ENCODE data around the gene RUFY2.
A peak's percentile ranks its signal among the peaks of the same experiment; 100 is the strongest.

The RUFY2 gene

DNA sequence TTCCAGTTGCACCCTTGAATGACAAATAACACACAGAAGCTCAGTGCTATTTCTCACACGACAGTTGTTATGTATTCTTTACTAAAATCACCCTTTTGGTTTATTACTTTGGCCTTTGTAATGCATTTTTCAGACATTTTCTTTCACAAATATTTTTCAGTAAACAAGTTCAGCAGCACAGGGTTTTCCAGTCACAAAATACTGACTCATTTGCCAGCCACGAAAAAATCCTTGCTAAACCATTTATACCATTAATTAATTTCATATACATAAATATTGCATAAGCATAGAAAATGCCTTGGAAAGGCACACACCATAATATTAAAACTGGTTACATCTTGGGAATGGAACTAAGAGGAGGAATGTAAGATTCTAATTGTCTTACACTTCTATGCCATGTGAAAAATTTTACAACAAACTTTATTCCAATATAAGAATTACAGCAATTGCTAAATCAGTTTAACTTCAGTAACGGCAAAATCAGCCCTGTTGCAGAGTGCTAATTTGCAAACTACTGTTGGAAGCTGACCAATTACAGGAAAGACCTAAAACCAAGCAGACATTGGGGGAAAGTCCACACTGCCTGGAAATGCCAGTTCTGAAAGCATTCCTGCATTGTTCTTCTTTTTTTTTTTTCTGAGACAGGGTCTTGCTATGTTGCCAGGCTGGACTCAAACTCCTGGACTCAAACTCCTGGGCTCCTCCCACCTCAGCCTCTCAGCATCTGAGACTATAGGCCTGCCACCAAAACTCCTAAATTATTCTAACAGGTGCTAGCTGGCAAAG lies 42.8 kb downstream of the RUFY2 start:
- DNase-seq = no peak

- DNase-seq = no peak
Measured at GRCh38 chr10:68362590-68362989, 44.5 kb downstream of the RUFY2 start.

- no peak for DNase-seq
Measured at GRCh38 chr10:68359189-68359588, 47.9 kb downstream of the RUFY2 start.

DNA sequence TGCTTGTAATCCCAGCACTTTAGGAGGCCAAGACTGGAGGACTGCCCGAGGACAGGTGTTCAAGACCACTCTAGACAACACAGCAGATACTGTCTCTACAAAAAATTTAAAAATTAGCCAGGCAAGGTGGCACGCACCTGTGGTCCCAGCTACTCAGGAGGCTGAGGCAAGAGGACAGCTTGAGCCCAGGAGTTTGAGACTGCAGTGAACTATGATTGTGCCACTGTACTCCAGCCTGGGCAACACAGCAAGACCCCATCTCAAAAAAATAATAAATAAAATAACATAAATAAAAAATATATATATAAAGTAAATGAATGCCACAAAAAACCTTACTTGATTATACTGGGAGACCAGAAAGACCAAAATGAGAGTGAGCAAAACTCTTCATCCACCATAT lies 53.5 kb downstream of the RUFY2 start:
- DNase-seq = no peak

DNA sequence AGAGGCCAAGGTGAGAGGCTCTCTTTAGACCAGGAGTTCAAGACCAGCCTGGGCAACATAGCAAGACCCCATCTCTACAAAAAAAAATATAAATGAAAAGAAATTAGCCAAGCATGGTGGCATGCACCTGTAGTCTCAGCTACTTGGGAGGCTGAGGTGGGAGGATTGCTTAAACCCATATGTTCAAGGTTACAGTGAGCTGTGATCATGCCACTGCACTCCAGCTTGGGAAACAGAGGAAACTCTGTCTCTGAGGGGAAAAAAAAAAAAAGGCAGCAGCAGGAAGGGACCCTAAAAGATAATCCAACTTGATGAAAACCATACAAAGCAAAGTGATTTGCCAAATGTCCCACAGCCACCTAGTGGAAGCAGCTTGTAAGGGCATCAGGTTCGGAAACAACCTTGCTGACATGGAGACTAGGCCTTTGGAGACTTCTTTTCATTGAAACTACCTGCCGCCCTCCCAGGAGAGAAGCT lies 58.8 kb downstream of the RUFY2 start:
- peak; percentile 71 for DNase-seq

DNA sequence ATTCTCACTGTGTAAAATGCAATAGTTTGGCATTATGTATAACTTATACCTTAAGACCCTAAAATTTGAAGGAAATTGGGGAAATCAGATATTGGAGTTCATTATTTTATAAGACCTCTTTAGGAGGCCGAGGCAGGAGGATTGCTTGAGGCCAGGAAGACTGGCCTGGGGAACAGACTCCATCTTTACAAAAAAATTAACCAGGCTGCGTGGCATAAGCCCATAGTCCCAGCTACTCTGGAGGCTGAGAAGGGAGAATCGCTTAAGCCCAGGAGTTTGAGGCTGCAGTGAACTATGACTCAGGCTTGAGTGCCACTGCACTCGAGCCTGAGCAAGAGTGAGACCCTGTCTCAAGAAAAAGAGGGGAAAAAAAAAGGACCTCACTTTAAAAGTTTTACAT lies 60.3 kb downstream of the RUFY2 start:
- DNase-seq = no peak

DNA sequence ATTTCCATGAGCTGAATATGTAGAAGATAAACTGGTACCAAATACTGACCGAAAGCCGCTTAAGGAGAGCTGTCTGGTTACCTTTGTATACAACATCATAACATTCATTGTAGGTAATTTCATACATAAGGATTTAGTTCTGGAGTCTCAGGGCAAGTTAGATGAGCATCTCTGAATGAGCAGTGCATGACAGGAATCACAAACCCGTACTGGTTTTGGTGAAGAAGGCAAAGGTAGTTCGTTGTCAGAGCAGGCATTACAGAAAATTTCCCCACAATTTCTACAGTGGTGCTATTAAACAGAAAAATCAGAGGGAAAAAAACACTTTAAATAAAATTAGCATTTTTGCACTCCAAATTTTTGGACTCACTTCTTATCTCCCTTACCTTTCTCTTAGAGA lies 61.5 kb downstream of the RUFY2 start:
- DNase-seq = no peak

DNA sequence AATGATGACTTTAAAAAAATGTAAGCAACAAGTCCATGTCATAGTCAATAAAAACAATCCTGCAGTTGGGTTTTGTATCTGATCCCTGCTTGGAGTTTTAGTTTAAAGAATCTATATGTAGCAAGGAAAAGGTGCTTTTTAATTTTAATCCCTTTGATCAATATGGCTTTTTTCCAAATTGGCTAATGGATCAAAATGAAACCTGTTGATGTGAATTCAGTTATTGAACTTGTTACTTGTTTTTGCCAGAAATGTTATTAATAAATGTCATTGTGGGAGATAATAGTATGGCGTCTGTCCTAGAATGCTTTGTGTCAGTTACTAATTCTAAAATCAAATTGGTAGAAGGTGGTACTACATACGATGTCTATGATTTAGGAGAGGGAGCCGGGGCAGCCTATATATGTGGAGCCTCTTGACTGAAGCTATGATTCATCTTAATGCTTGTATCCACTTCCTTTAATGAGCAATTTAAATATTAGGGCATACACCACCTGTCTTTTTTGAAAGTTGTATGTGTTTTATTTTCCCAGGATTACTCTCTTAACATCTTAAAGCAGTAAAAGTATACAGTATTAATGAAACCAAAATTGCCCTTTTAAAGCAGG lies 64.1 kb downstream of the RUFY2 start:
- DNase-seq = no peak

- no peak for DNase-seq
Measured at GRCh38 chr10:68340358-68341080, 66.6 kb downstream of the RUFY2 start.

DNA sequence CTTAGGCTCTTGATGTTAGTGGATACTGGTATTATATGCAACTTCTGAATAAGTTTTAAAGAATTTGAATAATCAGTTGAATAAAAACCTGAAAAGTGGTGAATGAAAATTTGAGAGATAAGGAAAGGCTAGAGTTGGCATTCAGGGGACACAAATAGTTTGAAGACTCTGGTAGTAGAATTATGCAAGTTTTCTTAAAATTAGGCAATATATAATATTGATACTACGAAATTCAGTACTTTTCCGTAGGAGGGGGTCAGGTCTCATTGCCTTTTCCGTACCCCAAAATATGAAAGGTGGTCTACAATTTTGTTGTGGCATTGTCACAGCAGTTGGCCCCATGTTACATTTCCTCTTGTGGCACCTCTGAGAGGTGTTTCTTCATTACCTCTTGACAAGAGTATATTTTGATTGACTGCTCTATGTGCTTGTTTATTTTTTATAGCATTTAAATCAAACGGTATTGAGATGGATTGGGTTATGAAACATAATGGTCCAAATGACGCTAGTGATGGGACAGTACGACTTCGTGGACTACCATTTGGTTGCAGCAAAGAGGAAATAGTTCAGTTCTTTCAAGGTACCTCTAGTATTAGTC lies 70.2 kb downstream of the RUFY2 start:
- DNase-seq = no peak

DNA sequence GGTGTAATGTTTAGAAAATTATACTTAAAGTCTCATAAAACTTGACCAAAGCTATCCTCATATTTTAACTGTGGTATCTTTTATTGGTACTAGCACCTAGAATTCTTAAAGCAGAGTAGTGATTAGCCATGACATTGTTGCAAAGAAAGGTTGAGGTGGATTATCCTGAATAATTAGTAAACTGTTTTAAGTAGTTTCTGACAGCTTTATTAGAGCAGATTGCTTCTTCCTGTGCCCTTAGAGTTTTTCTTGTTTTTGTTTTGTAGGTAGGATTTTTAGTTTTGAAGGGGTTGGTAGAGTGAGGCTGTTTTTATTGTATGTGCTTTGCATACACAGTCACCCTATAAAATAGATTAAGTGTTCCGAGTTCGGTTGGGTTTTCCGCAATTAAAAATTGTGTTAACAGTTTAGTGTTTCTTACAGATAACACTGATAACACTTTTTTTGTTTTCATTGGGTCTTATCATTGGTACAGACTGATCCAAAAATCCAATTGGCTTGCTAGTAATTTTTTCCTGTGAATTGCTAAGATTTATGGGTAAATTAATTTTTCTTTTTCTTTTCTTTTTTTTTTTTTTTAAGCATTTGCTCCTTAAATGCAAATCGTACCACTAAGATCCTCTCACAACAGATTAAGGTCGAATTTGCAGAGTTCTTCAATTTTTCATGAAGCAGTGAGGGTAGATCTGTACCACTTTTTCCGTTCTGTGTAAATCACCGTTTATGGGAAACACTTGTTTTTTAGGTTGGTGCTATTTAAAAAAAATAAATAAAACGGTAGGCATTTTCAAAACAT lies 72.2 kb downstream of the RUFY2 start:
- DNase-seq = no peak

- no peak for DNase-seq
Measured at GRCh38 chr10:68333440-68334431, 73.3 kb downstream of the RUFY2 start.

- DNase-seq = no peak
Measured at GRCh38 chr10:68333058-68333395, 74.0 kb downstream of the RUFY2 start.

GRCh38 chr10:68332259-68333057 lies 74.6 kb downstream of the RUFY2 start, which contains the start of gene PBLD:
PBLD (minus strand) TSS chr10:68332928; CDS start chr10:68306844, 26,084 bp downstream.
- DNase-seq = peak; percentile 73

DNA sequence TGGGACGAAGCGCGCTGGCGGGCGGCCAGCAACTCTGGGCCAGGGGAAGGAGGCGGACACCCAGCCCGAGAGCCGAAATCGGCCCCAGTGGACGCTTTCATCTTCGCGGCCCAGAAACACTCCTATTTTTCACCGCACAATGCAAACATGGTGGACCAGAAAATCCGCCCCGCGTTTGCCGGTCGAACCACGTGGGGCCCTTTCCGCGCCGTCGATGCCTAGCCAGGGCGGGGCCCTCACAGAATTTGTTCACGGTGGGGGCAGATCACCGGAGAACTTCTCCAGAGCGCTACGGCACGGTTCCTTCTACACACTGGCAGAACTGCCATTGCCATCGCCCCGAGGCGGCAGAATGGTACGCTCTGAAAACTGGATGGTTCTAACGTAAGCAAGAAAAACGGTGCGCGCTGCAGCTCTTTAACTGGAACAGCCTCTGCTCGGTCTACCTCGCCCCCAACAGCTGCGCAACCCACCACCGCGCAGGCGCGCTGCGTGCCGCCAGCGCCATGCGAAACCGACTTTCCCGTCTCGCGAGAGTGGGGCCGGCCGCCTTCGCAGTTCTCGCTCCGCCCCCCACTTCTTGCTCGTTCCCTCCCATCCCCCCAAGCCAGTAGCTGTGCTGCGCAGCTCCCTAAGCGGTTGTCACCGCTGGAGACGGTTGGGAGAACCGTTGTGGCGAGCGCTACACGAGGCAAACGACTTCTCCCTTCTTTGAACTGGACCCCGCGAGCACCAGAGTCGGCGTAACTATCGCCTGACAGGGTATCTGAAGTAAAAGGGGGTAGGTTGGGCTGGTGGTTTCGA lies 75.4 kb downstream of the RUFY2 start, which contains the start of gene HNRNPH3:
HNRNPH3 (plus strand) TSS at position 610 of the 804 bp plus-strand sequence. CDS start 5,158 bp downstream, outside the sequence.
- DNase-seq = peak; percentile 98

DNA sequence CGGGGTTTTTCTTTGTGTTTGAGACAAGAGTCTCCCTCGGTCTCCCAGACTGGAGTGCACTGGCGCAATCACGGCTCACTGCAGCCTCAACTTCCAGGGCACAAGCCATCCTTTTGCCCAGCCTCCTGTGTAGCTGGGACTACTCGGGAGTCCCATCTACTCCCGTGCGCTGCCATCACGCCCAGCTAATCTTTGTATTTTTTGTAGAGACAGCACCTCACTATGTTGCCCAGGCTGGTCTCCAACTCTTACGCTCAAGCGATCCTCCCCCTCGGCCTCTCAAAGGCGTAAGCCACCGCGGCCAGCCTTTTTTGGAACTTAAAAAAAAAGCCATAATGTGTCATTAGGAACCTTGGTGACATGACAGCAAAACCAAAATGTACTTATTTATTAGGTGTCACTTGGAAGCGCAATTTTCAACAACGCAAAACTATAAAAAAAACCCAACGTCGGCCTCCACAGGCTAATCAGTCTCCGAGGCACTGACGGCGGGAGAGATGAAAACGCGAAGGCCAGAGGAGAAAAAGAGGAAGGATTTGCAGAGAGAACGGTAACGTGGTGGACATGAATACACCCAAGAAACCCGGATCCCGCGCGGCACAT lies 76.1 kb downstream of the RUFY2 start:
- DNase-seq = no peak

DNA sequence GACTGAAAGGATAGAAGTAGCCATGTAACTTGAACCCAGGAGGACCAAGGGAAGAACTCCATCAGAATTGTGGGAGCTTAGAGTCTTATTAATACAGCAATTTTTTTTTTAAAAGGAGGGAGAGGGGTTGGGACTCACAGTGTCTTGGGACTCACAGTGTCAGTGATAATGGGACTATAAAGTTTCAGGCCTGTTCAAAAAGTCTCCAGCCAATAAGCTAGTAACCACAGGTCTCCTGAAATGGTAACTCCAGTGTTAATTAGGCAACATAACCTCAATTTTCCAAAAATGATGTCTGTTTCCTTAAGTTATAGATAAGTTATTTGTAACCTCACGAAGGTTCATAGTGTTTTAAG lies 77.6 kb downstream of the RUFY2 start:
- DNase-seq = no peak

DNA sequence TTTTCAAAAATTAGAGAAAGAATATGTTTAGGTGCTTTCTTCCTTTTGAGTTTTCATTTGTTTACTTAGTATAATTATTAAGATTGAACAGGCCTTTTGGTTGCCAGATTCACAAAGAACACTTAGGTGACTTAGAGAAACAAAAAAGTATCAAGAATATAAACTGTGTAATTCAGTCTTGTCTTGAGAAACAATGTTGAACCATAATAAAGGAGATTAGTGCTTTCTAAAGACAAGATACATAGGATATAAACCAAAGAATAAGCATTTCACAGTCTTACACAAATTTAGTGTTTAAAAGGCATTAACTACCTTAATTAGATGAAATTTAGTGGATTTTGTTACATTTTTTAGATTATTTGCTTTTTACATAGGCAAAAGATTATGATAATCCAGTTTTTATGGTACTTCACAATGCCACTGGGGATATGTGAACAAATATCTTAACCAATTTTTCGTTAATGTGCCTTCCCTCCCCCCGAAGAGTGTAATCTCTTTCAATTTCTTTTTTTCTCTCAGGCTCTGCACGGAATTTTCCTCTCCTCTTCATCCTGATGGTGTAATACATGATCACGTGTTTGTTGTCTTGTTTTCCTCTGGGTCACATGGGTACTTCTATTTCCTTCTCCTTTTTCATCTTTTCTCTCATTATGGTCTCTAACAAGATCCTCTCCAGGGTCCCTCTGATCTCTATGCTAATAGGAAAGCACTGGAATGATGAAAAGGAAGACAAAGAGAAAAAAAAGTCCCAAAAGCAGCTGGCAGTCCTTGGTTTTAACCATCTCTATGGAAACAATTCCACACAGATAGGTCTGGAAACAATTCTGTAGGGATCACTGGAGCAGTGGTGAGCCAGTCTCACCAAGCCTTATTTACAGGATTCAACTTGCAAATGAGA lies 78.9 kb downstream of the RUFY2 start:
- DNase-seq = no peak
